K562 (cell line): ENCODE results near the gene XRRA1. TPM values are rescaled to one million over a fixed set of nuclear protein-coding genes. Genes with fewer than 3 reads are reported as not detected.

Source experiments
- AFF4 ChIP-seq: sonication (generic); formaldehyde crosslinking; IDR thresholded peaks from 2 replicates; pipeline ENCODE4 v1.8.0; 2023; ENCODE audit warnings: mild to moderate bottlenecking, missing genetic modification reagents
- ARHGAP35 ChIP-seq: fragments of 450-650 bp; IDR thresholded peaks from 2 replicates; pipeline ENCODE4 v1.6.1; 2018; ENCODE audit not compliant: partially characterized antibody
- LCOR ChIP-seq: sonication (generic); formaldehyde crosslinking; IDR thresholded peaks from 2 replicates; pipeline ENCODE4 v1.8.0; 2022; ENCODE audit warnings: mild to moderate bottlenecking, missing genetic modification reagents
- MBD1 ChIP-seq: fragments of 250-450 bp; sonication (Bioruptor Pico); IDR thresholded peaks from 2 replicates; pipeline ENCODE4 v1.8.0; 2022; ENCODE audit warnings: inconsistent platforms
- MCM7 ChIP-seq, 2 experiments: fragments of 450-650 bp; IDR thresholded peaks; 2 replicates each; pipeline ENCODE4 v1.6.1; 2016 to 2018
- PTRF ChIP-seq: fragments of 450-650 bp; IDR thresholded peaks from 2 replicates; pipeline ENCODE4 v1.6.1; 2016; ENCODE audit warnings: mild to moderate bottlenecking, missing genetic modification characterization, missing compliant biosample characterization
- RREB1 ChIP-seq: fragments of 250-450 bp; sonication (Bioruptor Pico); IDR thresholded peaks from 2 replicates; pipeline ENCODE4 v1.4.0; 2020
- TCF7 ChIP-seq: sonication (generic); IDR thresholded peaks from 2 replicates; pipeline ENCODE4 v1.6.1; 2016; ENCODE audit warnings: antibody characterized with exemption, borderline replicate concordance
- ZBTB7A ChIP-seq: IDR thresholded peaks from 2 replicates; pipeline ENCODE4 v1.6.1; 2011; ENCODE audit warnings: low read depth, mild to moderate bottlenecking, low read length, moderate library complexity, borderline replicate concordance; ENCODE audit not compliant: control insufficient read depth
- ZNF449 ChIP-seq: fragments of 250-450 bp; sonication (Bioruptor Pico); IDR thresholded peaks from 2 replicates; pipeline ENCODE4 v1.8.0; 2022; ENCODE audit warnings: moderate library complexity, mild to moderate bottlenecking, inconsistent platforms
- ZNF717 ChIP-seq: fragments of 250-450 bp; sonication (Bioruptor Pico); IDR thresholded peaks from 2 replicates; pipeline ENCODE4 v1.5.0; 2021
- polyA plus RNA-seq, 8 experiments: library from polyadenylated mRNA; depleted of rRNA in 4 of 8; stranded (reverse) in 5 of 8; unstranded in 3 of 8; fragments of >200 nt; fragmentation: Nextera tagmentation in 2 of 8; fragmentation: Illumina TruSeq in 1 of 8; extraction: Ambion mirVana in 2 of 8; extraction: Trizol in 1 of 8; gene quantifications; 2 replicates each; pipeline versions ENCODE4 v1.2.1 to v1.2.3, GENCODE V29; 2011 to 2014; ENCODE audit warnings: inconsistent platforms in 1 of 8, missing spikeins in 1 of 8
- total RNA-seq, 7 experiments: library from RNA; depleted of rRNA in 6 of 7; stranded (reverse); fragments of >200 nt in 6 of 7; fragmentation: Illumina TruSeq in 2 of 7; extraction: Trizol in 2 of 7; gene quantifications; 2 replicates each; pipeline versions ENCODE4 v1.2.1 to v1.2.3, GENCODE V29; 2011 to 2021; ENCODE audit warnings: low replicate concordance in 1 of 7
- TF ChIP-seq, protein P1 (sequence below), 3 experiments: IDR thresholded peaks in 2 of 3; conservative IDR thresholded peaks in 1 of 3; 2 replicates each; pipeline ENCODE4 v1.5.1; 2011 to 2012; ENCODE audit warnings: low read length in 3 of 3, mild to moderate bottlenecking in 3 of 3, control low read depth in 2 of 3, improper control_type of control experiment in 1 of 3, inconsistent platforms in 1 of 3, low read depth in 1 of 3, mixed read lengths in 1 of 3, moderate library complexity in 1 of 3; ENCODE audit not compliant: insufficient read depth in 2 of 3

XRRA1 gene
- total and polyA plus RNA-seq, 9 of the 15 experiments (the other 6 are each of a cell fraction or from before 2014, with no cell fraction given): 5.0 to 22.5 (median 16.0) TPM

DNA sequence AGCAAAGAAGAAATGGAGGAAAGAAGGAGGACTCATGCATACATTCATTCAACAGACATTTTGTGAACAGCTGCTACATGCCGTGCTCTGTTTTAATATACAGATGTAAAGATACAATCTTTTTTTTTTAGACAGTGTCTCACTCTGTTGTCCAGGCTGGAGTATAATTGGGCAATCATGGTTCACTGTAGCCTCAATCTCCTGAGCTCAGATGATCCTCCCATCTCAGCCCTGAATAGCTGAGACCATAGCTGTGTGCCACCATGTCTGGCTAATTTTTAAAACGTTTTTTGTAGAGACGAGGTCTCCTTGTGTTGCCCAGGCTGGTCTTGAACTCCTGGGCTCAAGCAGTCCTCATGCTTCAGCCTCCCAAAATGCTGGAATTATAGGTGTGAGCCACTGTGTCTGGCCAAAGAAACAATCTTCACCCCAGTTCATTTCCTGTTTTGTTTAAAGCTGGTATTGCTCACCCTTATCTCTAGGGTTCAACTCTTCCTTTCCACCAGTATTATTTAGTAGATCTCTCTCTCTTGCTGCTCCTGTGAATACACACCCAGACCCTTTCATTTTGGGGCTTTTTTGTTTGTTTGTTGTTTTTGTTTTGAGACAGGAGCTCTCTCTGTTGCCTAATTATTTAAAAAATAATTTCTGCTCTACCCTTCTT lies 130.5 kb downstream of the XRRA1 start (continued):
- TF ChIP-seq RREB1 (CRISPR knock-in tag) (no peak), ARHGAP35 (no peak), PTRF (no peak), ZNF449 (CRISPR knock-in tag) (no peak), LCOR (CRISPR knock-in tag) (no peak), MBD1 (CRISPR knock-in tag) (no peak), AFF4 (no peak), MCM7 (IDR thresholded peaks at IDR 0.05) (no peak), TCF7 (no peak), ZBTB7A (no peak), ZNF717 (no peak)
- TF ChIP-seq, protein P1, sequence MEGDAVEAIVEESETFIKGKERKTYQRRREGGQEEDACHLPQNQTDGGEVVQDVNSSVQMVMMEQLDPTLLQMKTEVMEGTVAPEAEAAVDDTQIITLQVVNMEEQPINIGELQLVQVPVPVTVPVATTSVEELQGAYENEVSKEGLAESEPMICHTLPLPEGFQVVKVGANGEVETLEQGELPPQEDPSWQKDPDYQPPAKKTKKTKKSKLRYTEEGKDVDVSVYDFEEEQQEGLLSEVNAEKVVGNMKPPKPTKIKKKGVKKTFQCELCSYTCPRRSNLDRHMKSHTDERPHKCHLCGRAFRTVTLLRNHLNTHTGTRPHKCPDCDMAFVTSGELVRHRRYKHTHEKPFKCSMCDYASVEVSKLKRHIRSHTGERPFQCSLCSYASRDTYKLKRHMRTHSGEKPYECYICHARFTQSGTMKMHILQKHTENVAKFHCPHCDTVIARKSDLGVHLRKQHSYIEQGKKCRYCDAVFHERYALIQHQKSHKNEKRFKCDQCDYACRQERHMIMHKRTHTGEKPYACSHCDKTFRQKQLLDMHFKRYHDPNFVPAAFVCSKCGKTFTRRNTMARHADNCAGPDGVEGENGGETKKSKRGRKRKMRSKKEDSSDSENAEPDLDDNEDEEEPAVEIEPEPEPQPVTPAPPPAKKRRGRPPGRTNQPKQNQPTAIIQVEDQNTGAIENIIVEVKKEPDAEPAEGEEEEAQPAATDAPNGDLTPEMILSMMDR (IDR thresholded peaks at IDR 0.05 in 2 of 3, conservative IDR thresholded peaks at IDR 0.05 in 1 of 3; ENCODE audit: insufficient read depth in 2 of 3, low read depth in 1 of 3, low read length in 3 of 3): no peak
